H1 (cell line): ENCODE data around the gene EIF2AK2. TPM values are rescaled to one million over a fixed set of nuclear protein-coding genes. Genes with fewer than 3 reads are reported as not detected.
A peak's percentile ranks its signal among the peaks of the same experiment; 100 is the strongest.

ENCODE experiments used
- HDAC2 ChIP-seq, 2 experiments: fragments of 300-600 bp in 1 of 2; sonication (generic) in 1 of 2; IDR thresholded peaks; 2 replicates each; pipeline ENCODE4 v1.6.1; 2011 to 2012; ENCODE audit warnings: low read depth in 2 of 2, low read length in 2 of 2, mild to moderate bottlenecking in 2 of 2, moderate library complexity in 2 of 2, borderline replicate concordance in 1 of 2, inconsistent platforms in 1 of 2
- JUND ChIP-seq: IDR thresholded peaks from 2 replicates; pipeline ENCODE4 v1.6.1; 2011; ENCODE audit warnings: mild to moderate bottlenecking, improper control_type of control experiment, low read length
- POU5F1 ChIP-seq: IDR thresholded peaks from 2 replicates; pipeline ENCODE4 v1.6.1; 2011; ENCODE audit warnings: low read depth, mild to moderate bottlenecking, low read length, moderate library complexity
- RFX5 ChIP-seq: IDR thresholded peaks from 2 replicates; pipeline ENCODE4 v1.6.1; 2011; ENCODE audit warnings: low read depth, low read length, improper control_type of control experiment, borderline replicate concordance
- SIX5 ChIP-seq: IDR thresholded peaks from 2 replicates; pipeline ENCODE4 v1.6.1; 2011; ENCODE audit warnings: mild to moderate bottlenecking, low read depth, low read length
- SRF ChIP-seq: IDR thresholded peaks from 2 replicates; pipeline ENCODE4 v1.6.1; 2011; ENCODE audit warnings: mild to moderate bottlenecking, low read depth, low read length, moderate library complexity
- TCF12 ChIP-seq: IDR thresholded peaks from 2 replicates; pipeline ENCODE4 v1.6.1; 2011; ENCODE audit warnings: low read depth, mild to moderate bottlenecking, low read length
- polyA plus RNA-seq, 7 experiments: library from polyadenylated mRNA; depleted of rRNA in 3 of 7; stranded (reverse) in 5 of 7; unstranded in 2 of 7; fragments of >200 nt in 5 of 7; fragments of 200-250 nt in 2 of 7; gene quantifications; 1 replicate in 5 of 7; 2 replicates in 1 of 7; 4 replicates in 1 of 7; pipeline versions ENCODE4 v1.2.1 to v1.2.3, GENCODE V29; 2011 to 2013; ENCODE audit warnings: missing spikeins in 2 of 7, mixed read lengths in 2 of 7
- total RNA-seq: library from RNA; stranded (reverse); fragmentation: NEBNext Ultra II Directional; extraction: Animal tissue kit (Norgen Biotek cat#: 25700); gene quantifications from 2 replicates; pipeline ENCODE4 v1.2.1, GENCODE V29; 2021
- TF ChIP-seq, protein P1 (sequence below): IDR thresholded peaks from 2 replicates; pipeline ENCODE4 v1.6.1; 2011; ENCODE audit warnings: low read length, improper control_type of control experiment
- TF ChIP-seq, protein P2 (sequence below): IDR thresholded peaks from 2 replicates; pipeline ENCODE4 v1.6.1; 2012; ENCODE audit warnings: inconsistent platforms

The EIF2AK2 gene
- total and polyA plus RNA-seq, 2 of the 8 experiments (the other 6 are each of a cell fraction or from before 2014, with no cell fraction given) = 13.1 to 46.9 TPM

DNA sequence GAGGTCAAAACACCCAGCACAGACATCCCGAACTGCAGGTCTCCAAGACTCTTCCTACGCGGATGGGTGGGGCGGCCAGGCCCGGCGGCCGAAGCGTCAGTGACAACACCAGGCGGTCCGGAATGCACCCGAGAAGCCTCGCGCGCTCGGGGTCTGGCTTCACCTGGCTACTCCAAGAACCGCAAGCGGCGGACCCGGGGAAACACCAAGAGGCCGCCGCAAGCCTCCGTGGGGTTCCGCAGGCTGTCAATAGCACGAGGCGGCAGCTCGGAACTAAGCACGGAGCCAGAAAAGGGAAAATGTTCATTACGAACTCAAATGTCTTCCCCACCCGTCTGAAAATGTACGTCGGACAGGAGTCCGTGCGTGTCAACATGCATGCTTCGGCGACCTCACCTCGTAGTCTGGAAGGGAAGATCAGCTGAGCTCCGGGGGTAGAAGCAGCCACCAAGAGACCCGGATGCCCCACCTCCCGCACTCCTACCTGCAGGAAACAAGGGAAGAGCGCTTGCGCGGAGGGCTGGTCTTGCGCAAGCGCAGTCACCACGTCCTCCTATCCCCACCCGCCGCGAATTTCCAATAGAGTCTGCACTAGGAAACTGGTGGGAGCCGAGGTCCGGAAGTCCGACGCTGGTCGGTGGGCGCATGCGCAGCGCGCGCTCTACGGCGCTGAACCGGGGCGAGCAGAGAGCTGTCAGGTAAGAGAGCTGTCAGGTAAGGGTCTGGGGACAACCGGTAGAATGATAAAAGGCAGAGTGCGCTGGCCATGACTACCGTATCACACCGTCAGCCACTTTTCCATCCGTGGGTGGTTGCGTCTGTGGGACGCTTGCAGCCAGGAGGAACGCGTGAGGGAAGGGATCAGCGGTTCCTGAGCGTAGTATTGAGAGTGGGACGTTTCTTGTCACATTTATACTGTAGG lies 72.6 kb downstream of the EIF2AK2 start, which contains the start of the genes GPATCH11 and HEATR5B (continued):
- TF ChIP-seq TCF12 = no peak
- no peak for TF ChIP-seq POU5F1
- TF ChIP-seq JUND = no peak
- no peak for TF ChIP-seq SRF
- TF ChIP-seq, protein P1, sequence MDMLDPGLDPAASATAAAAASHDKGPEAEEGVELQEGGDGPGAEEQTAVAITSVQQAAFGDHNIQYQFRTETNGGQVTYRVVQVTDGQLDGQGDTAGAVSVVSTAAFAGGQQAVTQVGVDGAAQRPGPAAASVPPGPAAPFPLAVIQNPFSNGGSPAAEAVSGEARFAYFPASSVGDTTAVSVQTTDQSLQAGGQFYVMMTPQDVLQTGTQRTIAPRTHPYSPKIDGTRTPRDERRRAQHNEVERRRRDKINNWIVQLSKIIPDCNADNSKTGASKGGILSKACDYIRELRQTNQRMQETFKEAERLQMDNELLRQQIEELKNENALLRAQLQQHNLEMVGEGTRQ = no peak
- TF ChIP-seq, protein P2, sequence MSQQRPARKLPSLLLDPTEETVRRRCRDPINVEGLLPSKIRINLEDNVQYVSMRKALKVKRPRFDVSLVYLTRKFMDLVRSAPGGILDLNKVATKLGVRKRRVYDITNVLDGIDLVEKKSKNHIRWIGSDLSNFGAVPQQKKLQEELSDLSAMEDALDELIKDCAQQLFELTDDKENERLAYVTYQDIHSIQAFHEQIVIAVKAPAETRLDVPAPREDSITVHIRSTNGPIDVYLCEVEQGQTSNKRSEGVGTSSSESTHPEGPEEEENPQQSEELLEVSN = no peak; the same call in none of the 2 replicates
- no peak for TF ChIP-seq RFX5
- TF ChIP-seq SIX5 = no peak
- peak in 1 of 2 experiments; percentile 98; a peak in 2 of 4 replicates for TF ChIP-seq HDAC2 (IDR thresholded peaks at IDR 0.05; ENCODE audit: borderline replicate concordance in 1 of 2, low read depth in 2 of 2, low read length in 2 of 2)
